Activated CD4-positive, CD25-positive, alpha-beta regulatory T cell treated with anti-CD3 and anti-CD28 coated beads, Interleukin-2, amount 50 U/mL, for 16 hours (primary cell): ENCODE measurements around the gene LMOD1.
"Not testable (repeated sequence)": the region's sequence is repeated elsewhere in the genome, so short reads cannot be mapped to it uniquely, and the experiment has no call there.

Source experiments
- DNase-seq: peaks from one replicate; pipeline ENCODE4 v3.0.0-alpha.2; 2020; ENCODE audit warnings: low read depth, low spot score

LMOD1 gene

DNA sequence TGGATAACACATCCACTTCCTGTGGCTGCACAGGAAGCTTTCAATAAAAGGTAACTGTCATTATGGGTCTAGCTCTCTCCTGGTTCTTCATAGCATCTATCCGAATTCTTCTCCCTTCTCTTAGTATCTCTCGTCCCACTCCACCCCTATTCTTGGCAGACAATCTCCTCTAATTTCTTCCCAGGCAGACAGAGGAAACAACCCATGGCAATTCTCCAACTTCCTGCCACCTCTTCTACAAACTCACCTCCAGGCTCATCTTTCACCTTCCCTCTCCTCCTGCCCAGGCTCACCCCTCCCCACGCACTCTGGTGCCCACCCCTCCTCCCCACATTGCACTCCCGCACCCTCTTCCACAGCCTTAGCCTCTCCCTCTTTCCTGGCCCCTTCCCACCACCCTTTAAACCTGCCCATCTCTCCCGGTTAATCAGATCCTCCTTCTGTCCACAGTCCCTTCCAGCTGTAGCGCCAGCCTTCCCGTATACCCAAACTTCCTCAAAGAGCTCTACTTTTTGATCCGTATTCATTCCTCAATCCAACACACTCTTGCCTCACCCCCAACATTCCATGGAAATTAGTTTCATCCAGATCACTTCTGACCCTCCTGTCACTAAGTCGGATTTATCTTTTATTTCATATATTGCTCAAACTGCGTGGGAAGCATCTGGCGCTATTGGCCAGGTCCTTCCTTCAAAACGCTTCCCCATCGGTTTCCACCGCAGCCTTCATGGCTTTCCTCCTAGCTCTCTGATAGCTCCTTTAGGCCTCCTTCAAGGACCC, 31.7 kb downstream of the LMOD1 start:
- DNase-seq = no peak

DNA sequence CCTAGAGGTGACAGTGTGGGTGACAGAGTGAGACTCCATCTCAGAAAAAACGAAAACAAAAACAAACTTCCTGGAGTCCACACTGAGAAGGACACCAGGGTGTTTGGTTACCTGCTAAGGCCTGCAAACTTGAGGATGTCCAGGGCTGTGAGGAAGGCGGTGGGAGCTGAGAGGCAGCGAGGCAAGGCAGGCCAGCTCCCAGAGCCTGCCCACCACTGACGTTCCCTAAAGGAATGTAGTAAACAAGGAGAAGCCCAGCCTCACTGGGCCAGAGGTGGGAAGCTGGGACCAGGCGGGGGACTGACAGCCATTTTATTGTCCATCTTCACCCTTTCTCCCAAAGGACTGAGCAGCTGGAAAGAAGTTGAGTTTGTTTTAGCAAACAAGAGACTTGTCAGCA, 33.5 kb downstream of the LMOD1 start:
- no peak for DNase-seq

DNA sequence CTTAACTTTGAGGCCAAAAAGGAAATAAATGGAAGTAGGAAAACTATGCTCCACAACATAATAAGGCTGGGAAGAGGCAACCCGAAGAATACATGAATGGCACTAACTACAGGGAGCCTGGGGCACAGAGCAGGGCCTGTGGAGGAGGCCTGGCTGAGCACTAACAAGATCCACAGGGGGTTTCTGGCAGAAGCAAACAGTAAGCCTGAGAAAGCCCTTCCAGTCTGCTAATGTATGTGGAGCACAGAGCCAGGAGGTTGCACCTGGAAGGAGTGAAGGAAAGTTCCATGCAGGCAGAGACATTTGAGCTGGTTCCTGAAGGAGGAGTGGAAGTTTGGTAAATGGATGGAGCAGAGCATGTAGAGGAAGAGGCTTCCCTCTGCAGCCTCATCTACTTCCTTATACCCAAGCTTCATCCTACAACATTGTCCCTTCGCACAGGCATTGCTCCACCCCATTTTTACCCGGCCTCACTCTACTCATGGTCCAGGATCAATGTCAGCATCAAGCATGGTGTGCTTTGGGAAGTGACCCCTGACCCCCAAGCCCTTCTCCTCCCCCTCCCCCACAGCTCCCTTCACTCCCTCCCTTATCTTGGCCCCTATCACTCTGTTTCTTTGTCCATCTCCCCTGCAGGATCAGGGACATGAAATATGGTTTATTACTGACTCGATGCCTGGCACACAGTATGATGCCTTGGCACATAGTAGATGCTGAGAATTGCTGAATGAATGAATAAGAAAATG, 34.3 kb downstream of the LMOD1 start:
- DNase-seq = no peak

DNA sequence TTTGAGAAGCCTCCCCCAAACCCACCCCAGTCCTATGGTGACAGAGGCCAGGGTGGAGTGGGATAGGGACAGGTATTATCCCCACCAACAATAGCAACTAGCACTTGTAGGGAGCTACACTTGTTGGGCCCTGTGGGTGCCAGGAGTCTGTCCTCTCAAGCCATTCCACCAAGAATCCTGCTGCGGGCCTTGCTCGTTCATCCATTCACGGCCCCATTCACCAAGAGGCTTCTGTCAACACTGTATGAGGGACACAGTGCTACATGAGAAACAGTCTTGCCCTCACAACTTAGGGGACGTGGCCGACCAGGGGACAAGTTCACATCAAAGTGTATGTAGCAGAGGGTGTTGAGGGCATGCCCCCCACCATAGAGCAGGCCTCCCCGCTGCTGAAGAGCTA, 38.7 kb downstream of the LMOD1 start:
- no peak for DNase-seq

DNA sequence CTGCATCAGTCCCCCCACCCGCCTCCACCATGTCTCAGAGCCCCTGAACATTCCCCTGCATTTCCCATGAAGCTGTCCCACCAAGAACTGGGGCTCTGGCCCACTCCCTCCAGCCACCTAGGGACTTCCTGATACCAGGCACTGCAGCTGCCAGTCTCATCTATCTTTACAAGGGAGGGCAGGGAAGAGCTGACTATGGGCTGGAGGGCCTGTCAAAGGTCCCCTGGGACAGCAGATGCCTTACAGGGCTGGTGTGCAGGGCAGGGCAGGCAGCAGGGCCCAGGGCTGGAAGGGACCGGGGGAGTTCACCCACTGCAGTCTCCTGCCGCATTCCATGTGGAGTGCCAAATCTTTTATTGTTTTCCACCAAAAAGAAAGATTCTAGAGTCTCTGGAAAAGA, 40.0 kb downstream of the LMOD1 start:
- no peak for DNase-seq

DNA sequence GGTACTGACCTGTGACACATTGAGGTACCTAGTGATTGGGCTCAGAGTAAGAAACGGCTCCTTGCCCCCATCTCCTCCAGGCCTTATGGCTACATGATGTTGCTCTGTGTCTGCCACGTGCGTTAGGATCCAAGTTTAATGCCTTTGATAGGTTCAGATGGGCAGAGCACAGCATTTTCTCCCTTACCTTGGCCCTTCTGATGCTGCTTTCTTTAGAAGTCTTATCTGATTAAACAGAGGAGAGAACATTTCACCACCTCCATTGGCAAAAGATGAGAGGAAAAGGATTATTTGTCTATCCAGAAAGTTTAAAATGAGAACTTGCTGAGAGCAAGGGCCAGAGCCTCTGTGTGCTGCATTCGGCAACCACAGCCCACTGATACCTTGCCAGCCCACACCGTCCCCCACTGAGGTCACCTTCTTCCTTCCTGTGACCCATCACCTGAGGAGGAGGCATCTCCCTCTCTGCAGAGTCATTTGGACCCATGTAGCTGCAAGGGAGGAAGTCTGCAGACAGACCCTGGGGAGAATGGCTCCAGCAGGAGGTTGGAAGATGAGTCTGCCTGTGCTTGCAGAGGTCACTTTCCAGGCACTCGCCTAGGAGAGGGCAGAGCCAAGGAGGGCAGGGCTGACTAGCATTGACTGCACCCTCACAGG, 41.0 kb downstream of the LMOD1 start:
- DNase-seq = no peak

DNA sequence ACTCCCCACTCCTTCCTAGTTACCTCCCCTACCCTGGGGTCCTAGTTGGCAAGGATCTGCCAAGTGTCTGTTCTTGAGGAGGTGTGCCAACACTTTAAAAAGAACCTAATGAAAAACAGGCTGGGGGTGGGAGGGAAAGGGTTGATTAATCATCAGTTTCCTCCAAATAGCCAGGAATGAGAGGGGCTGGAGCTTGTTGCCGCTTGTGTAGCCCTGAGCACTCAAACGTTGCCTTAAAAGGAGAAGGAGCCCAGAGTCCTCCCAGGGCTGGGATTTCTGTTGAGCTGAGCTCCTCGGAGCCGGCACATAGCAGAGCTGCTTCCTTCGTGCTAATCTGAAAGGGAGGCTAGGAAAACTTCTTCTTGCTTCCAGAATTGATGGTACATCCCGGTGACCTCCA, 41.8 kb downstream of the LMOD1 start:
- DNase-seq = no peak

DNA sequence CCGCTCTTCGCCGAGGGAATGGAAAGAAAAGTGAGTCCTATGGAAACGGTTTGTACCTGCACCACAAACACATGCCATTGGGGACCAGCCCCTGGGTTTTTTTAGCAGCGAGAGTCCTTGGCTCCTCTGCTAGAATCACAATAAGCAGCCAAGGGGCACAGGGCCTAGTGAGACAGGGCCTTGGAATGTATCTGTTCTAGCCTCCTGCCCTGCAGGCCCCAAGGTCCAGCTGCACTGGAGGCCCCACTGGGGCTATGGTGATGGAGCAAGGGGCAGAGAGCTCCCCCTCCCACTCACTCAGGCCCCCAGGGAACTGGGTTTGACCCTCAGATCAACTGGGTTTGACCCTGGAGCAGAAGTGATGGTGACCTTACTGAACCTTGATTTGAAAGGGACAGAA, 43.2 kb downstream of the LMOD1 start:
- DNase-seq = no peak

DNA sequence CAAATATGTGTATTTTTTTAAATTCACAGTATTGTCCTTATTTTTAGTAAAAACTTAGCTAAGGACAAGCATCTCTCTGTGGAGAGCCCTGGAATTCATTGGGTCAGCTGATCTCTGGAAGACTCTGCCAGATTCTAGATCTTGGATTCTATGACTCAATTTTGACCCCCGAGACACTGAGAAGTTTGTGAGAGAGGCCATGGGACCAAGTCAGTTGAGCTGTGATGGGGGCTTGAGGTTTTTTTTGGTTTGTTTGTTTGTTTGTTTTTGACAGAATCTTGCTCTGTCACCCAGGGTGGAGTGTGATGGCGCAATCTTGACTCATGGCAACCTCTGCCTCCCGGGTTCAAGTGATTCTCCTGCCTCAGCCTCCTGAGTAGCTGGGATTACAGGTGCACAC, 44.1 kb downstream of the LMOD1 start:
- DNase-seq = no peak

DNA sequence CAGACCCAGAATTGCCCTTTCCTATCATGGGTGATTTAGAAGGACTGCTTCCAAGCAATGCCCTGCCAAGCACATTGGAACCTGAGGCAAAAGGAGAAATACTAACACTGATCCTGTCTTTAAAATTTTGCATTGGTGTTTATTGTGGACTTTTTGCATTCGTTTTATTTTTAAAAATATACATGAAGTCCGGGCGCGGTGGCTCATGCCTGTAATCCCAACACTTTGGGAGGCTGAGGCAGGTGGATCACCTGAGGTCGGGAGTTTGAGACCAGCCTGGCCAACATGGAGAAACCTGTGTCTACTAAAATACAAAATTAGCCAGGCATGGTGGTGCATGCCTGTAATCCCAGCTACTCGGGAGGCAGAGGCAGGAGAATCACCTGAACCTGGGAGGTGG, 45.3 kb downstream of the LMOD1 start:
- DNase-seq = not testable (repeated sequence)

DNA sequence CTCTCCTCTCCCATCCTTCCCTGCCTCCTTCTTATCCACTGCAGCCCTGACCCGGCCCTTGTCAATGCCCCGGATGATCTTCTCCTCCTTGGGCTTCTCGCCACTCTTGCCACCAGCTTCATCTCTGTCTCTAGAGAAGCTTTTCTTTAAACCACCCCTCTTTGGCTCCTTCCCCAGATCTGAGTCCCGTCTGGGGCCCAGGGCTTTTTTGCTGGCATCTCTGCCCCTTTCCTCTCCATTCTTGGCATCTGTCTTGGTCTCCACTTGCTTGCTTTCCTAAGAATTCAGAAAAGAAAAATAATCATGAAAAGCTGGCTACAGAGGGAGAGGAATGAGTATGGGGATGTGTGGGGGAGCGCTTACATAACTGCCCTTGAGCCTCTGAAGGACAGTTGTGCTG, 45.9 kb downstream of the LMOD1 start:
- DNase-seq = no peak

DNA sequence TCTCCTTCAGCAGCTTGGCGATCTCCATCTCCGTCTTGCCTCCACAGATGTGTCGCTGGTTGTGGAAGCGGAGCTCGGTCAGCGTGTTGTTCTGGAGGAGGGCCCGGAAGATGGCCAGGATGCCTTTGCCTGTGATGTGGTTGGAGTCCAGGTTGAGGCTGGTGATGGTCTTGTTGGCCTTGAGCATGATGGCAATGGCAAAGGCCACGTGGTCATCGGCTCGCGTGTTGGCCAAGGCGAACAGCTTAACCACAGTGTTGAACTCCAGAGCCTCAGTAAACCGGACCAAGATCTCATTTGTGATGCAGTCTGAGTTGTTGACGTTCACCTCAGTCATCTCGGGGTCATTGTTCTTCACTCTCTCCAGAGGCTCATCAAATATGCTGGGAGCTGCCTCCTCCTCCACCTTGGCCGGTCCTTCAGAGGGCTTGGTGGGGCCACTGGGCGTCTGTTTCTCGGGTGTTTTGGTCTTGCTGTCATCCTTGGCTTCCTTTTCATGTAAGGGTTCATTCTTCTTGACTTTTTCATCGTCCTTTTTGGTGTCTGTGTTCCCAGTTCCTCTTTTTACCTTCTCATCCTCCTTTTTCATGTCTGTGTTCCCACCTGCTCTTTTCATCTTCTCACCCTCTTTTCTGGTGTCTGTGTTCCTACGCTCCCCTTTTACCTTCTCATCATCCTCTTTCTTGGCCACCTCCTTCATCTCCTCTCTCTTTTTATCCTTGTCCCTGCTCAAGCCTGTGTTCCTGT, 46.5 kb downstream of the LMOD1 start:
- DNase-seq = no peak

DNA sequence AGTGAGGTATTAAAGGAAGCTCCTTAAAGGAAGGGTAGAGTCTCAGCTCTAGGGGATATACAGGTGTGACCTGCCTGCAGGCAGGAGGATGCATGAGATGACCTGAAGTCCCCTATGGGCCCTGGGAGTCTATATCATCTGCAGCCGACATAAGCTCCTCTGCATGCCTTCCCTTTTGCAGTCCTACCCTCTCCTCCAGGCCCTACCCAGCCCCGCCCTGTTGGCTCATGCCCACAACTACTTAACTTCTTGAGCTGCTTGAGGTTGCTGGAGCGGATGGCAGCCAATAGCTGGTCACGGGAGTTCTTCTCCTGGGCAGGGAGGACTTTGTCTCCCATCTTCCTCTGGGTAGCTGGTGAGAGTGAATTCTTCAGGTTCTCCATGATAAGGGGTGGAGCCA, 47.4 kb downstream of the LMOD1 start:
- no peak for DNase-seq

DNA sequence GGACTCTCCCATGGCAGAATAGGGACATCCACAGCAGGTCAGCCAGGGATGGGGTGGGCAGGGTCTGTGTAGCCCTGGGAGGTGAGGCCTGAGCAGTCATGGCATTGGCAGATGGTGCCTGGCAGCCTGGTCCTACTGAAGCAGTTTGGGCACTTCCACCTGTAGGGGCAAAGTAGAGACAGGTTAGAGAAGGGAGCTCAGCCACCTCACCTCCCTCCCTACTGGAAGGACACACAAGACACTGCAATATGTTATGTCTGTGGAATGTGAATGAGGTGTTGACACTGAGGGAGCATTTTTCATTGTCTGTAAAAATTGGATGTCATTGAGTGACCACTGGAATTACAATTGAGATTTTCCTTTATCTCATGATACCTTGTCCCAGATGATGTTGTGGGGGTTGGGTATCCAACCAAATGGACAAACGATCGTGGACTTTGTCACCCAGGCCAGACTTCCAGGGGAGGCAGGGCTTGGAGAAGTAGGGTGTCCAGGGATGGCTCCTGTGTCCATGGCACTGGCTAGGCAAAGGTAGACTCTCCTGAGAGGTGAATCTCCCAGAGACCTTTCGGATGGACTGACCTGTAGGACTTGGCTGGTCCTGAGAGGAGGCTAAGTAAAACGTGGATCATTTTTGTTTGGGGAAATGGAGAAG, 48.0 kb downstream of the LMOD1 start:
- no peak for DNase-seq

DNA sequence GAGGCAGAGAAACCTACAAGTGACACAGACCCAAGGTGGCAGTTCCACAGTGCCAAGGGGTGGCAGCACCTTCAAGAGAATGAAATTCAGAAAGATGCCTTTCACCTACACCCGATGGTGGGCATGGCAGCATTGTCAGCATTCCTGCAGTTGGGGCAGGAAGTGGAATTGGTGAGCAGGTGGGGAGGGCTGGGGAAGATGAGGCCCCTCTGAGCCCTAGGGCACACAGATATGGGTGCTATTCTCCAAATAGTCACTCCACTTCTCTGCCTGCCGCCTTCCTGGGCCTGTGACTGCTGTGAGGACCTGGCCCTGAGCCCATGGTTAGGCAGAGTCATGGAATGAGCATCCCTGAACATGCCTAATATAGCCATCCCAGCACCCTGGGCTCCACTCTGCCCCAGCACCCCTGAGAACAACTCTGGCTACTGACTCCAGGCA, 49.4 kb downstream of the LMOD1 start:
- DNase-seq = no peak

DNA sequence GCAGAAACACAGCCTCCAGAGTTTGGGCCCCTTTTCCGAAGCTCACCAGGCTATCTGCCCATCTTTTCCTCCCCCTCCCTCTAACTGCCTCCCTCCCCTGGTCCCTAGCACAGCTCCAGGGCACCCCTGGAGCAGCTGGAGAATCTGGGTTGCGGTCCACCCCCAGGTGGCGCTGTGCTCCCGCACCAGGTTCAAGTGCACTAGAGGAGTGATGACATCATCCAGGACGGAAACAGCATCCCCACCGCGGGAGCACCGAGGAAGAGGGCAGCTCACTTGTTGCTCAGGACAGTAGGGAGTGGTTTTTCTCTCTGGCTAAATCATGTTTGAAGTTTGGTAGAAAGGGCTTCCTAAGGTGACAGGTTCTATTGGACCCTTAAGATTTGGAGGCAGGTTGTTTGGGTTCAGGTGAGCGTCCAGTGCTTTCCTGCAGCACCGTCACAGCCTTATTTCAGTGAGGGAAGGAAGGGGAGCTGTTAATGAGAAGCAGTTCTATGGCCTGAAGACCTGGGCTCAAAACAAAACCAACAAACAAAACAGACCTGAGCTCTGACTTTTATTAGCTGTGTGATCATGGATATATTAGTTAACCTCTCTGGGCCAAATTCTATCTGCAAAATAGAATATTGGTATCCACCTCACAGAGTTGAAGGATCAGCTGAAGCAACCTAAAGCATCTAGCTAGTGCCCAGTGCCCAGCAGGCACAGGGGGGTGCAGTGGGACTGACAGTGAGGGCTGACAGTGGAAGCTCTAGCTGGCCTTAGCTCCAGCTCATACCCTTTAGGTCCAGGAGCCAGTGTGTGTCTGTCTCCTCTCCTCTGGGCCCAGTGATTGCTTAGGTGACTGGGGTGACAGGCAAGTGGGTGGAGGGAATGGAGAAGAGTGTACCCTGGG, 50.2 kb downstream of the LMOD1 start:
- peak; percentile 52 for DNase-seq

DNA sequence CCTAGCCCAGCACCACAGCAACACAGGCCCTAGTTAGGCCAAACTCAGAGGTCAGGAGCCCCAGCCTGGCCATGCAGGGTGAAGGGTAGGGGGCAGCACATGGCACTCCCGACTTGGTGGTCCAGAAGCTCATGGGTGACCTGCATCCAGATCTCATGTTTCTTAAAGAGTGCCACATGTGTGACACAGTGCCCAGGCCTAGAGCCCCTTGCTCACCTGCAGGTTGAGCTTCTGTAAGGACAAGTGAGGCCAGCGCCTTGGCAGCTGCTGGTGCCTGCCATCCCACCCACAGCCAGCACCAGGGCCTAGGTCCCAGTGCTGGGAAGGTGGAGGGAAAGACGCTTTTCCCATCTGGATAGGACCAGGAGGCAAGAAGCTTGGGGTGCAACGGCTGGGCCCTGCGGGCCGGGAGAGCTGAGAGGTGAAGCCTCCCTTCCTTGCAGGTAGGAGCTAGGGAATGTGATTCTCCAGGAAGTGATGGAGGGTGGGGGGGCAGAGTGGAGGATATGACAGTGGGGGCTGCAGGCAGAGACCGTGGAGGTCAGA, 51.2 kb downstream of the LMOD1 start:
- DNase-seq = no peak

DNA sequence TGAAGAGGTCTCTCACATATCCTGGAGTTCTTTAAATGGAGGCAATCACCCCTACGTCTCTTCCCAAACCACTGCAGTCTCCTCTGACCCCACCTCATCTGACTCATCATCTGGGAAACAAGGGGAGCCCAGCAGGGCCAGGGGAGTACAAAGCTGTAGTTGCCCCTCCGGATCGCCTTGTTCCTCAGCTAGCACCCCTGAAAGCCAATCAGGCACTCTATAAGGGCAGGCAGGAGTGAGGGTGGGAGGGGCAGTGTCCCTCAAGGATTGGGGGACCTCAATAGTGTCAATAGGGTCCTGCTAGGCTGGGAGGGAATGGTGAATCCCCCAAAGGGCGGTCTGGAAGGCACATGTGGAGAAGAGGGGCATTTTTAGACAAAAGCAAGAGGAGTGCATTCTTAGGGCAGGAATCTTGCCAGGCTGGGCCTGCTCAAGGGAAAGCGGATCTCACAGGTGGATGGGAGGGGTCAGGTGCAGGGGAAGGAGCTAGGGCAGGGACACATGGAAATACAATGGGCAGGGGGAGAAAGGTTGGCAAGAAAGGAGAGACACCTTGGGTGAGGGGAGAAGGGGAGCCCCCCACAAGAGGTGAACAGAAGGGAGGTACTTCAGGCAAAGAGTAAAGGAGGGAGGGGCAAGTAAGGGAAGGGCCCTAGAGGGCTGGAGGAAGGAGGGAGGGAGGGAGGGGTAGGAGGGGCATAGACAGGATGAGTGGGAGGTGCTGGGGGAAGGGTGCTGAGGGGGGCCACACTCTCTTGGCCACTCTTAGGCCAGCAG, 51.8 kb downstream of the LMOD1 start:
- DNase-seq = no peak

DNA sequence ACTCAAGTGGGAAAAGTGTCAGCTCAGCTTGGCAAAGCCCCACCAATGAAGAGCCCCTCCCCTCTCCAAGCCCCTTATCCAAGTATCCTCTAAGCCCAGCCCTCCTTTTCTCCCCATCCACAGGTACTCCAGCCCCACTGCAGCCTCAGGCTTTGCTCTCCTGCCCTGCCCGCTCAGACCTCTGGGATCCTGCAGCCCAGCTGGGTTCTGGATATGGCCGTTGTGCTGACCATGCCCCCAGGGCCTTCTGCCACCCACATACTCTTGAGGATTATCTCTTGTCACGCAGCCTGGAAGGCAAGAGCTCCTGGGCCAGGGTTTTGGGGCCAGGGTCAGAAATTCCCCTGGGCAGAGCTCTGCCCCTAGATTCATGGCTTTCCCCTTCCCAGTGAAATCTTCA, 52.9 kb downstream of the LMOD1 start:
- no peak for DNase-seq
